Non-pigmented ciliary epithelial cell (primary cell): ENCODE results near the gene CNST.
"Not testable (repeated sequence)": the region's sequence is repeated elsewhere in the genome, so short reads cannot be mapped to it uniquely, and the experiment has no call there.

ENCODE experiments used
- DNase-seq: peaks from one replicate; pipeline ENCODE4 v3.0.0-alpha.2; 2010; ENCODE audit warnings: low read depth

CNST gene

DNA sequence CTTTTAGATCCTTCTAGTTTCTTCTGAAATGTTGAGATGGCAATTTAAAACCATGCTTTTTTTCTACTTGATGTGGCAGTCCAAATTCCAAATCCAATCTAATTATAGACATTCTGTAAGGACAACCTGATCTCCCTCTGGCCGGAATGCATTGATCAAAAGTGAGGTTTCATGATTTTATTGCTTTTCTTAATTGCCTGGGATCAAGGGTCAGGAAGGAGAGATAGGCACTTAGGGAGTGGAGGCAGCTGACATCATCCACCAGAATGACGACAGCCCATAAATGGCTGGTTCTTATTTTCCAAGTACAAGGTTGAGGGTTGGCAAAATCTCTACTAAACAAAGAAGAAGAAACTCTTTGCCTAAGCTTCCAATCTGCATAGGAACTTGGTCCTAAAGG, 111.6 kb downstream of the CNST start:
- DNase-seq: no peak

- no peak for DNase-seq
Measured at GRCh38 chr1:246678816-246679793, 112.8 kb downstream of the CNST start.

- DNase-seq: no peak
Measured at GRCh38 chr1:246679794-246680177, 113.5 kb downstream of the CNST start.

GRCh38 chr1:246680190-246680589, 113.9 kb downstream of the CNST start:
- no peak for DNase-seq

DNA sequence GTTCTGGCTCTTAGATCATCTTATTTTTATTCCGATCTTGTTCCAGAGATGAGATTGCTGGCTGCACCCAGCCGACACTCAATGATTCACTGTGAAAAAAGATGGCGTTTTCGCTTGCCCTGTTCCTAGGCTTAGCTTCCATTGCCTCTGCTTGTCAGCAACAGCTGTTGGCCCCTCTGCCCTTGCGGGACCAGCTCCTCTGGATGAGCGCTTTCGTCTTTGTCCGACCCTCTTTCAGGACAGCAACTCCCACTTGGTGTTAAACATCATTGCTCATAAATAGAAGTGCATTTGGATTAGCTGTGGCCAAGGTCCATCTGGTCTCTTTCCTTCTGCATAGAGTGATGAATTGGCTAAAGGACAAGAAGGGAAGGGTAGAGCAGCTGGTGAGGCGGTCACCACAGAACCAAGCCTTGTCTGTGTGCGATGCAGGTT, 114.5 kb downstream of the CNST start:
- no peak for DNase-seq

DNA sequence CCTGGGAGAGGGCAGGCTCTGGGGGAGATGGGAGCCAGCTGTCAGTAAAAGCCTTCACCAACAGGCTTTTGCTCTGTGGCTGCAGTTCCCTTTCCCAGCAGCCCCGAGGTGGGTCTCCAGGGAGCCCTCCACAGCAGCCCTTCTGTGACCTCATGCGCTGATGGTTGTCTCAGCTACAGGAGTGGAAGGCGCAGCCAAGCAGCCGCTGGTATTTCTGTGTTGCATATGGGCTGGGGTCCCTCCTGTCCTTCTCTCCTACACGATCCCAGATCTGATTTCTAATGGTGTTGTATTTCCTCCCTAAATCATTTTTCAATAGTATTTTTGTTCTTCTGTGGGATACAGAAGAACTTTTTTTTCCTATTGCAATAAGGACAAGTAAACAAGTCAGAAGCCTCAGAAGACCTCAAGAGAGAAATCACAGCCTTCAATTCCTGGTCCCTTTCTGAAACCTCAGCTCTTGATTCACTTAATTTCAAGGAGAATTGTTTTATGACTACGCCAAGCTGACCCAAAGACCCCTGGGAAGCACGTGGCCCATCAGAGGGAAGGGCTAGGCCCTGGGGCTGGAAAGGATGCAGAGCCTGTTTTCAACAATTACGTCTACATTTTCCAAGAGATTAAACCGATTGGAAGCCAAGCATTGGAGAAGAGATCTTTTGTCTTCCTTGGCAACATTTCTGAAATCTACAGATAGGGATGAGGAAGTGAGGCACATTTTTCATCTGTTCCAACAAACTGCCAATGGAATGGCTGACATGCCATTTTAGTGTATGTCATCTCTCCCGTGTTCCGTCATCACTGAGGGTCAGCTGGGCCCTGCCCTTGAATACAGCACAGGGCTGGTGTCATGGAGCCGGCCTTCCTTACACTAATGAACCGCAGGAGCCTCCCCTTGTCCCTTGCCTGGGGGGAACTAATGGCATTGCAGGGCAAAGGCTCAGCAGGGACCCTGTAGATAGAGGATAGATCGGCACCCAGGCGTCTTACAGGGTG, 115.9 kb downstream of the CNST start:
- DNase-seq: no peak

DNA sequence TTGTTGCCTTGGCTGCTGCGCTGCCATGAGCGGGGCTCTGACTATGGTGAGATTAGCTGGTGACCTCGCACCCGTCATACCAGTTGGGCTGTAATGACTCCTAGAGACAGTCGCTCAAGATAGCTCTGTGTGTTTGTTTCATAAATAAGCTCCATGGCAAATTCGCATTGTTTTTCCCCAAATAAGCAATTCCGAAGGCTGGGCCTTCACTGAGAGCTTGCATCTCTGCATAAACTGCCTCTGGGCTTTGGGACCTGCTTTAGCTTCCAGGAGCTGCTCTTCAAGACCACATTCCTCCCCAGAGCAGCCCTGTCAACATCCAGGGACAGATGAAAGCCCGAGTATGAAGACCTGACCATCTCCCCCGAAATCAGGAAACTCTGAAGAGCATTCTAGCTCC, 117.3 kb downstream of the CNST start:
- DNase-seq: no peak

DNA sequence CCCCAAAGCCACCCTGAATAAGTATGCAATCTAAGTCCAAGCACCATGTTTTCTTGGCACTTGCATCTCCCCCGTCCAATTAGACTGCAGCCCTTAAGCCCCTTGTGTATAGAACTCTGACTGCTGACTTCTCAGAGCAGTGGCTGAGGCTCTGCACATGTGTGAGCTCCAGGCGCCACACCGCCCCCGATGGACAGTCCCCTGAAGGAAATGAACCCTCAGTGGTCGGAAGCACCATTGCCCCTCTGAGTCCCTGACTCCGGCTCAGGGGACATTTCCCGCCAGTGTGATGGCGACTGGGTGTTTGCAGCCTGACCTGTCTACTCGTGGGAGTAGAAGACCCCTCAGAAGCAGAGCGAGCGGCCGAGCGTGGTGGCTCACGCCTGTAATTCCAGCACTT, 120.7 kb downstream of the CNST start:
- no peak for DNase-seq

- DNase-seq: no peak
Measured at GRCh38 chr1:246689409-246690008, 123.3 kb downstream of the CNST start.

- DNase-seq: no peak
Measured at GRCh38 chr1:246690100-246690499, 123.8 kb downstream of the CNST start.

DNA sequence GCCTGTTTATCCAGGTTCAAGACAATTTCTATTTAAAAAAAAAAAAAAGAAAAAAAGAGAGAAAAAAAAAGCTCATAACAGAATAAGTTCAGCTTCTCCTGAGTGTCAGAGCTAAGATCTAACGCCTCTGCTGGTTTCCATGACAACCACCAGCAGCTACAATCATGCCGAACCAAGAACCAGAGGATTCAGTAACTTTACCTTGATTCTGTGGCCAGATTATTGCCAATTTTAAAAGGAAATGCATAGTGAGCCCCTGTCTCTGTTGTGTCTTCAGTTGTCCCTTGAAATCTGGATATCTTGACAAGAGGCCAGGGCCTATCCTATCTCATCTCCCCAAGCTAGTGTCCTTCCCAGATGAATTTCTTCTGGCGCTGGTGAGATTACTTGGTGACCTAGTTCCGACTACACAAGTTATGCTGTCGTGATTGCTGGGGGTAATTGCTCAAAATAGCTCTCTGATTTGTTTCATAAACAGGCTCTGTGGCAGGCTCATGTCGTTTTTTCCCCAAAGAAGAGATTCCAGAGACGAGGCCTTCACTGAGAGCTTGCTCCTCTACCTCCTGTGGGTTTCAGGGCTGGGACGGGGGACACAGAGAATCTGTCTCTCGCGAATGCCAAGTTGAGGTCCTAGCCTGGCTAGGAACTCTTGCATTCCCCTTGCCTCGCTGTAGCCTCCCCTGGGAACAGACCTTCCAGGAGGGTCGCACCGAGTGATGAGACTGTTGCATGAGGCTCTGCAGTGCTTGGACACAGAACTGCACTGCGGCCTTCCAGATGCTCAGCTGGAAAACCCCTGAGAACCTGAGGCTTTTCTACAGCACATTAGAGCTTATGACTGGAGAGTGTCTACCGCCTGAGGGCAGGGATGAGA, 125.6 kb downstream of the CNST start:
- no peak for DNase-seq

GRCh38 chr1:246694213-246694895, 128.1 kb downstream of the CNST start:
- not testable (repeated sequence) for DNase-seq

DNA sequence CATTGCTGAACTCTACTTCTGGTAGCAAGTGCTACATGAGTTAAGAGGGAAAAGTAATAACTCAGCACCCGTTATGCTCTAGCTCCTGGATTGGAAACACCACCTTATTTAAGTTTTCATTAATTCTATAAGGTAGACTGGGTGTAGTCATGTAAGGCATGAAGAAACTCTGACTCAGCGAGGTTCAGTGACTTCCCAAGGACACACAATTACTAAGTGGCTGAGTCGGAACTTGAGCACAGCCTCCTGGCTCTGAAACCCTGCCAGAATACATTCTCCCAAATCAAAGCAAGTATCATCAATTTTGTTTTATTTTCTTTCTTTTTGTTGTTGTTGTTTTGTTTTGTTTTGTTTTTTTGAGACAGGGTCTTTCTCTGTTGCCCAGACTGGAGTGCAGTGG, 128.9 kb downstream of the CNST start:
- no peak for DNase-seq

GRCh38 chr1:246695666-246696065, 129.4 kb downstream of the CNST start:
- no peak for DNase-seq

DNA sequence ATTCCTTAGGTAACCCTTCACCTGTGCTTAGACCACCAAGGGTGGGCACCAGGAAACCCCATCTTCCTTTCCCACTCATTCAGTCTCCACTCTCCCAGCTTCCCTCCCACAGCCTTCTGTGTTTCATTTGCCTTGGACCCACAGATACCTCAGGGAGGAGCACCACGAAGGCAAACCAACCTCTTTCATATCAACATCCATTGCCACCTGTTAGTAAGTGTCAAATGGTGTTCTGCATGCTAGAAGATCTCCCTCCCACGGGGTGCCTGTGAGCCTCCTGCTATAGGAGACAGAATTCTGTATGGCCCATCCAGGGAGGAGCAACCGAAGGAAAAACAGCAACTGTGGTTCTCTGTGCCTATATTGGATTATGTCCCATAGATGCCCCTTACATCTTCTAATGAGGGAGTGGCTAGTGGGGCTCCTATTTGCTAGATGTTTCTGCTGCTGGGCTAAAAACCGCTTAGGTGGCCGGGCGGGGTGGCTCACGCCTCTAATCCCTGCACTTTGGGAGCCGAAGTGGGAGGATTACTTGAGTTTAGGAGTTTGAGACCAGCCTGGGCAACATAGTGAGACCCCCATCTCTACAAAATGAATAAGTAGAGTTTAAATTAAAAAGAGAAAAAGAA, 132.3 kb downstream of the CNST start:
- DNase-seq: no peak

- peak; percentile 78 for DNase-seq
Measured at GRCh38 chr1:246699095-246699735, 133.0 kb downstream of the CNST start.

GRCh38 chr1:246703581-246703980, 137.3 kb downstream of the CNST start:
- no peak for DNase-seq

DNA sequence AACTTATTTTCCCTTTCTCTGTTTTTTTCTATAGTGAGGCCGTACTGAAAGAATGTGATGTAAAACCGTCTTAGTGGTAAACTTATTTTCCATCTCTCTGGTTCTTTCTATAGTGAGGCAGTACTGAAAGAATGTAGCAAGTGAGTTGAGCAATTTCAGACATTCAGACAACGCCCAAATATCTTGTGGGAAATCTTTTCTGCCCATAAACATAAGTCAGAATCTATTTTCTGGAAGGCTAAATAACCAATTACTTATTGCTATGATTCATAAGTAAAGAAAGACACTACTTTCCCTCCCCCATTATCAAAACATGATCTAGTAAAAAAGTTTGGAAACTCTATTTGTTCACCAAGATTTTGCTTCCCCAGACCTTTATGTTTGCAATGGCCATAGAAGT, 139.1 kb downstream of the CNST start:
- DNase-seq: peak; percentile 86

GRCh38 chr1:246708166-246708565, 141.9 kb downstream of the CNST start:
- DNase-seq: no peak

- no peak for DNase-seq
Measured at GRCh38 chr1:246709196-246709595, 142.9 kb downstream of the CNST start.
